WTC11 (cell line): ENCODE data around the gene ADGRB2. TPM values are rescaled to one million over a fixed set of nuclear protein-coding genes. Genes with fewer than 3 reads are reported as not detected.

ENCODE experiments used
- ATAC-seq: fragments of 200-7000 bp; cut with Tn5 transposase; 2 replicates; pipeline ENCODE4 v1.10.0; 2021; ENCODE audit warnings: mild to moderate bottlenecking, moderate library complexity
- CTCF ChIA-PET: fragments of 300-600 bp; sonication (Branson Sonifier 250); formaldehyde crosslinking; loops from one replicate; lab custom pipeline; 2021; ENCODE audit warnings: antibody characterized with exemption; lab: Charles Lee
- POLR2A ChIA-PET: fragments of 350-600 bp; sonication (Branson Sonifier 250); formaldehyde crosslinking; loops from one replicate; lab custom pipeline; 2021; ENCODE audit warnings: antibody characterized with exemption; lab: Charles Lee
- DNase-seq: peaks from one replicate; pipeline ENCODE4 v3.0.0; 2021; ENCODE audit warnings: low spot score
- H3K27ac Mint-ChIP-seq: 2 replicates; pipeline ENCODE4 v1.8.0; 2021; ENCODE audit warnings: mixed read lengths
- H3K27me3 Mint-ChIP-seq: 2 replicates; pipeline ENCODE4 v1.8.0; 2021; ENCODE audit warnings: low read depth, mild to moderate bottlenecking, moderate library complexity, mixed read lengths
- H3K36me3 Mint-ChIP-seq: 2 replicates; pipeline ENCODE4 v1.8.0; 2021; ENCODE audit warnings: mixed read lengths
- H3K4me1 Mint-ChIP-seq: 2 replicates; pipeline ENCODE4 v1.8.0; 2022; ENCODE audit warnings: mixed read lengths
- H3K4me3 Mint-ChIP-seq: 2 replicates; pipeline ENCODE4 v1.8.0; 2021; ENCODE audit warnings: mild to moderate bottlenecking, moderate library complexity, mixed read lengths
- H3K9me3 Mint-ChIP-seq: 2 replicates; pipeline ENCODE4 v1.8.0; 2021; ENCODE audit warnings: mixed read lengths
- ATF3 ChIP-seq: sonication (generic); formaldehyde crosslinking; conservative IDR thresholded peaks from 2 replicates; pipeline ENCODE4 v1.8.1; 2022; ENCODE audit warnings: mild to moderate bottlenecking, missing genetic modification reagents
- CREM ChIP-seq: sonication (generic); formaldehyde crosslinking; IDR thresholded peaks from 2 replicates; pipeline ENCODE4 v1.8.1; 2022; ENCODE audit warnings: mild to moderate bottlenecking, missing genetic modification reagents, moderate library complexity
- CTCF ChIP-seq: fragments of 200-600 bp; IDR thresholded peaks from 2 replicates; pipeline ENCODE4 v1.8.0; 2022; ENCODE audit warnings: antibody characterized with exemption
- FOXK1 ChIP-seq: sonication (generic); formaldehyde crosslinking; IDR thresholded peaks from 2 replicates; pipeline ENCODE4 v1.8.0; 2022; ENCODE audit warnings: mild to moderate bottlenecking, moderate library complexity, missing genetic modification reagents
- FOXP1 ChIP-seq: sonication (generic); formaldehyde crosslinking; IDR thresholded peaks from 2 replicates; pipeline ENCODE4 v1.8.0; 2022; ENCODE audit warnings: missing genetic modification reagents, mild to moderate bottlenecking, moderate library complexity, borderline replicate concordance
- GABPB1 ChIP-seq: sonication (generic); formaldehyde crosslinking; IDR thresholded peaks from 2 replicates; pipeline ENCODE4 v1.8.1; 2023; ENCODE audit warnings: mild to moderate bottlenecking, missing genetic modification reagents
- NR1H2 ChIP-seq: sonication (generic); formaldehyde crosslinking; IDR thresholded peaks from 2 replicates; pipeline ENCODE4 v1.9.0; 2021; ENCODE audit warnings: mild to moderate bottlenecking, moderate library complexity, missing genetic modification reagents
- PRDM15 ChIP-seq: sonication (generic); formaldehyde crosslinking; IDR thresholded peaks from 2 replicates; pipeline ENCODE4 v1.8.0; 2022; ENCODE audit warnings: missing genetic modification reagents
- TEAD1 ChIP-seq: sonication (generic); formaldehyde crosslinking; IDR thresholded peaks from 2 replicates; pipeline ENCODE4 v1.8.0; 2022; ENCODE audit warnings: mild to moderate bottlenecking, missing genetic modification reagents
- TEAD4 ChIP-seq: sonication (generic); formaldehyde crosslinking; IDR thresholded peaks from 2 replicates; pipeline ENCODE4 v1.8.0; 2022; ENCODE audit warnings: mild to moderate bottlenecking, missing genetic modification reagents
- TP53 ChIP-seq: sonication (generic); formaldehyde crosslinking; IDR thresholded peaks from 2 replicates; pipeline ENCODE4 v1.8.1; 2023; ENCODE audit warnings: mild to moderate bottlenecking, missing genetic modification reagents
- ZBTB43 ChIP-seq: sonication (generic); formaldehyde crosslinking; IDR thresholded peaks from 2 replicates; pipeline ENCODE4 v1.8.1; 2023; ENCODE audit warnings: mild to moderate bottlenecking, missing genetic modification reagents
- ZMAT4 ChIP-seq: fragments of 250-450 bp; sonication (Bioruptor Pico); IDR thresholded peaks from 2 replicates; pipeline ENCODE4 v1.9.0; 2021; ENCODE audit warnings: mild to moderate bottlenecking
- ZNF138 ChIP-seq: sonication (generic); formaldehyde crosslinking; conservative IDR thresholded peaks from 2 replicates; pipeline ENCODE4 v1.8.1; 2022; ENCODE audit warnings: mild to moderate bottlenecking, moderate library complexity, missing genetic modification reagents
- ZNF425 ChIP-seq: fragments of 250-450 bp; sonication (Bioruptor Pico); conservative IDR thresholded peaks from 2 replicates; pipeline ENCODE4 v1.9.0; 2021; ENCODE audit warnings: mild to moderate bottlenecking
- total RNA-seq: library from RNA; stranded (reverse); gene quantifications from 3 replicates; pipeline ENCODE4 v1.2.3, GENCODE V29; 2021

Gene ADGRB2
- total RNA-seq, 1 experiment from 2014 or later: 39.3 TPM

GRCh38 chr1:31755197-31755611, 8.9 kb downstream of the ADGRB2 start (continued):
- TF ChIP-seq ZNF138 (CRISPR knock-in tag): no peak
- no peak for TF ChIP-seq TEAD1 (CRISPR knock-in tag)
- TF ChIP-seq FOXP1 (CRISPR knock-in tag): no peak
- TF ChIP-seq TEAD4 (CRISPR knock-in tag): no peak
- no peak for TF ChIP-seq TP53
- TF ChIP-seq, all 79 proteins: peak for 0

GRCh38 chr1:31754397-31754796, 9.7 kb downstream of the ADGRB2 start:
- ATAC-seq: no peak
- H3K9me3 Mint-ChIP-seq: no peaks in the 10 kb centered on the region
- no peak for DNase-seq
- H3K4me1 Mint-ChIP-seq: peaks cover 48% of the 10 kb centered on the region
- H3K4me3 Mint-ChIP-seq: no peak overlapping the region
- no peaks in the 10 kb centered on the region for H3K36me3 Mint-ChIP-seq
- no peak overlapping the region for H3K27ac Mint-ChIP-seq
- ChIA-PET CTCF (interaction anchor here (0.9 to 14.7 kb wide), 3 partner anchors 9 to 40 kb away, joined by 3 to 179 read pairs (median 23); no protein-coding TSS in a partner anchor), POLR2A (no interaction called here)
- TF ChIP-seq PRDM15 (CRISPR knock-in tag) (no peak), CTCF (no peak), FOXK1 (CRISPR knock-in tag) (no peak), NR1H2 (CRISPR knock-in tag) (no peak), ATF3 (no peak), ZNF425 (CRISPR knock-in tag) (no peak), GABPB1 (CRISPR knock-in tag) (no peak), CREM (CRISPR knock-in tag) (no peak)
- no peaks in the 10 kb centered on the region for H3K27me3 Mint-ChIP-seq

GRCh38 chr1:31753707-31754349, 10.3 kb downstream of the ADGRB2 start:
- no peak overlapping the region for H3K4me3 Mint-ChIP-seq
- H3K27ac Mint-ChIP-seq: no peak overlapping the region
- H3K36me3 Mint-ChIP-seq: no peaks in the 10 kb centered on the region
- peaks cover 47% of the 10 kb centered on the region for H3K4me1 Mint-ChIP-seq
- CTCF ChIA-PET: interaction anchor here (0.9 to 14.7 kb wide), 5 partner anchors 8 to 62 kb away, joined by 3 to 179 read pairs (median 22); partner anchors contain the start of genes ADGRB2 and SPOCD1
- POLR2A ChIA-PET: interaction anchor here (0.5 kb wide), 1 partner anchor 430 kb away, joined by 6 read pairs; no protein-coding TSS in a partner anchor
- DNase-seq: no peak
- H3K27me3 Mint-ChIP-seq: no peaks in the 10 kb centered on the region; the same call in 1 of the 2 replicates
- no peak for TF ChIP-seq ZMAT4
- no peak for TF ChIP-seq ZBTB43 (CRISPR knock-in tag)
- no peaks in the 10 kb centered on the region for H3K9me3 Mint-ChIP-seq
- ATAC-seq: no peak
